Esophagus muscularis mucosa (tissue), 4 donors: ENCODE data around the gene SRGAP3.

Experiments used
- EP300 ChIP-seq: sonication (generic); formaldehyde crosslinking; IDR thresholded peaks from one replicate; pipeline ENCODE4 v1.6.1; 2017; ENCODE audit warnings: antibody characterized with exemption
- POLR2A ChIP-seq: fragments of 450-650 bp; IDR thresholded peaks from one replicate; pipeline ENCODE4 v1.6.1; 2017; ENCODE audit warnings: antibody characterized with exemption, moderate library complexity, mild to moderate bottlenecking, low read depth
- TF ChIP-seq, protein P1 (sequence below), 3 experiments: fragments of 200-600 bp in 2 of 3; fragments of 450-650 bp in 1 of 3; sonication (generic) in 2 of 3; IDR thresholded peaks; one replicate each; pipeline ENCODE4 v1.5.1; 2017 to 2019; ENCODE audit warnings: antibody characterized with exemption in 3 of 3, mild to moderate bottlenecking in 2 of 3, moderate library complexity in 1 of 3

DNA sequence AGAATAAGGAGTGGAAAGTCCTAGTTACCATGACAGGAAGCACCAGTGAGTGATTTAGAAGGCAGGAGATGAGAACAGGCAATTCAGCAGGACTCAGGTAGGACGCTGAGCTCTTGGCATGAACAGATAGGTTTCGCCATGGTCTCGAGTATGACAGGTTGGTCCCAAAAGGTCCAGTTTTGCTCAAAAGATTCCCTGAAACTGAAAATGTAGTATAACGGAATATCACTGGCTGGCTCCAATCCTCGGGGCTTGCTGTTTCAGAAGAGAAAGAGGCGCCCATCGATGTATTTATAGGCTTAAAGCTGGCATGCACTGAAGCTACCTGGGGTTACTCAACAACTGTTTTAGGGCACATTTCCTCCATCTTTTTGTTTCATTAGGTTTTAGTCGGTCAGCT, 59.2 kb downstream of the SRGAP3 start:
- TF ChIP-seq POLR2A: no peak
- TF ChIP-seq, protein P1, sequence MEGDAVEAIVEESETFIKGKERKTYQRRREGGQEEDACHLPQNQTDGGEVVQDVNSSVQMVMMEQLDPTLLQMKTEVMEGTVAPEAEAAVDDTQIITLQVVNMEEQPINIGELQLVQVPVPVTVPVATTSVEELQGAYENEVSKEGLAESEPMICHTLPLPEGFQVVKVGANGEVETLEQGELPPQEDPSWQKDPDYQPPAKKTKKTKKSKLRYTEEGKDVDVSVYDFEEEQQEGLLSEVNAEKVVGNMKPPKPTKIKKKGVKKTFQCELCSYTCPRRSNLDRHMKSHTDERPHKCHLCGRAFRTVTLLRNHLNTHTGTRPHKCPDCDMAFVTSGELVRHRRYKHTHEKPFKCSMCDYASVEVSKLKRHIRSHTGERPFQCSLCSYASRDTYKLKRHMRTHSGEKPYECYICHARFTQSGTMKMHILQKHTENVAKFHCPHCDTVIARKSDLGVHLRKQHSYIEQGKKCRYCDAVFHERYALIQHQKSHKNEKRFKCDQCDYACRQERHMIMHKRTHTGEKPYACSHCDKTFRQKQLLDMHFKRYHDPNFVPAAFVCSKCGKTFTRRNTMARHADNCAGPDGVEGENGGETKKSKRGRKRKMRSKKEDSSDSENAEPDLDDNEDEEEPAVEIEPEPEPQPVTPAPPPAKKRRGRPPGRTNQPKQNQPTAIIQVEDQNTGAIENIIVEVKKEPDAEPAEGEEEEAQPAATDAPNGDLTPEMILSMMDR (IDR thresholded peaks at IDR 0.05): no peak
- TF ChIP-seq EP300: no peak
